ENCODE data around the gene SPINK9.
"Not testable (repeated sequence)": the region's sequence is repeated elsewhere in the genome, so short reads cannot be mapped to it uniquely, and the experiment has no call there.

SPINK9 gene, protein sequence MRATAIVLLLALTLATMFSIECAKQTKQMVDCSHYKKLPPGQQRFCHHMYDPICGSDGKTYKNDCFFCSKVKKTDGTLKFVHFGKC

DNA sequence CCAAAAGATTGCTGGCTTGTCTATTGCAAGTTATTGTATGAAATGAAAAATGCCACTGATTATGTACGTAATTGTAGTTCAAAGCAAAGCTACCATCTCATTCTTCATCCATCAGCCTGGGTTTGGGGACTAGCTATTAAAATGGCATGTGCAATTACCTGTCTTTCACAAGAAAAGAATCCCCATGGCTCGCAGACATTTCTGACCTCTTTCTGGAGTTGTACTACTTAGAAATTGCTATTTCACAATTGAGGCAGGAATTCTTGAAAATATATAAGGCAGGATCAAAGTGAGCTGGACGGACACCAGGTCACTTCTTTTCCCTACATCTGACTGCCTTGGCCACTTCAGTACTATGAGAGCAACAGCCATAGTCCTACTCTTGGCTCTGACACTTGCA, at the start of gene SPINK9:
SPINK9 (plus strand) TSS at position 301 of the 400 bp plus-strand sequence; CDS start at position 356, 55 bp downstream.
- DNase-seq (ENCODE audit: low read depth): no peak

DNA sequence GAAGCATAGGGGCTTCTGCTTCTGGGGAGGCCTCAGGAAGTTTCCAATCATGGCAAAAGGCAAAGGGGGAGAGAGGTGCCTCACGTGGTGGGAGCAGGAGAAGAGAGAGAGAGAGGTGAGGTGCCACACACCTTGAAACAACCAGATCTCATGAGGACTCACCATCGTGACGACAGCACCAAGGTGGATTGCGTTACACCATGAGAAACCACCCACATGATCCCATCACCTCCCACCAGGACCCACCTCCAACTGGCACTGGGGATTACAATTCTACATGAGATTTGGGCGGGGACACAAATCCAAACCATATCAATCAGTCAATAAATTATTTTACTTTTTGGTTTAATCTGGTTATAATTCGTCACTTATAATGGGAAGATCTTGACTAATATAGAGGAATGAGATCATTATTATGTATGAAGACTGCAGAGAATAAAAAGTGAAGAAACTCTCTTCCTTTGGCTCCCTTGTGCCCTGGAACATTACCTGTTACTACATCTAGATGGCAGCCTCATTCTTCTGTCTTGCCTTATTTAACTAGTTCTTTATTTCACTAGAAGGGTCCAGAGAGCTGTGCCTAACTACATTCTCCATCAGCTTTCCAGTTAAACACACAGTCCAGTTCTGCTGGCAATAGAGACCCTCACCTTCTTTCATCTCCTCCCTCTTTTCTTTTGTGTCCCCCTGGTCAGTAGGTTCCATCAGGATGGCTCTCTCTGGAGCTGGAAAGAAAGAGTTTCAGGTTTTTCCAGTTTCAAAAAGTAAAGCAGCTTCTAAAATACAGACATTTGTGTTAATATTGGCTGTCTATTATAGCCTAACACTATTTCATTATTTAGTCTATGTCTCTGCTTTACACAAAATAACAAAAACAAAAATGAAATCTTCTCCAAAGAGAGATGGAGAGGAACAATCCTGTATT, 44.8 kb upstream of the SPINK9 start:
- no peak for DNase-seq (ENCODE audit: low read depth)

DNA sequence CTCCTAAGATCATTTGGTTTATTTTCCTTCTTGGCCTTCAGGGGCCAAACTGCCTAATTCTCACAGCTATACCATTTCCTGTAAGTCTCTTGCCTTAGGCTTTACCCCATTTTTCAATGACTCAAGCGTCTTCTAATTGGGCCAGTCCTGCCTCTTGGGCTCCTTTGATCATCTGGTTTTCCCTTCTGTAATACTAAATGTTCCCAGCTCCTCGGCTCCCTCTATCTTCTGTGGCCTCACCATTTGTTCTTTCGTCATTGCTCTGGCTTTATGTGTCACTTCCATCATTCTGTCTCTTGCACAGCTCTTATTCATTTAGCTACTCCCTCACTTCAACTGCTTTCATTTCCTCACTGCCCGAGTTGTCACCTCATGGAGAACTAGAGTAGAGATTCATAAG, 37.6 kb upstream of the SPINK9 start:
- no peak for DNase-seq (ENCODE audit: low read depth)

DNA sequence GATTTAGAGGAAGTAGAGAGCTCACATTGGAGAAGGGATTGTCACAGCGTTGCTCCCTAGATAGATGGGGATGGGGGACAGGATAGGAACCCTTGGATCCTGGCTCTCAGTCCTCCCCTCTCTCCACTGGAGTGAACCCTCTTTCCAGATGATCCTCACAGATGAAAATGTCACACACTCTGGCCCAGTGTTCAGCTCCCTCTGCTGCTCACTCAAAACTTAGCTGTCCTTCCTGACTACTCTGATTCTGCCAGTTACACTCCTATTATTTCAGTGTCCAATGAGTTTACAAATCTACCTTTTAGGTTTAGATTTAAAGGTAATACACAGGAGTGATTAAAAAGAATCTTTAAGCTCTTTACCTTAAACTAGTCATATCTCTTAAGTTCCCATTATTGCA, 28.9 kb upstream of the SPINK9 start:
- DNase-seq (ENCODE audit: low read depth): no peak

DNA sequence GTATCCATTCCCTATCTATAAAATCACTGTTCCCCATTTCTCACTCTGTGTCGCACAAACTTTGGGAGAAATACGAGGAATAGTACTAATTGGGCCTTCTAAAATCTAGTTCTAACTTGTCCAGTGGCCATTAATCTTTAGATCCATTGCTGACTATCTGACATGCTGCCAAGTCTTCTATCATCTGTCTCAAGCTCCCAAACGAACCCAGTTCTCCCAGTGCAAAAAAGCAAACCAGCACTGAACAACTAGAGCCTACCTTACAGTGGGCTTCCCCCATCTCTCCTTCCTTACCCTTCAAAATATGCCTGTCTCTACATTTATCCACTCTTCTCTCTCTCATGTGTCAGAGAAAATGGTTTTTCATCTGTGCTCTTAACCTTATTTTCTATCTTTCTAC, 26.3 kb upstream of the SPINK9 start:
- no peak for DNase-seq (ENCODE audit: low read depth)

DNA sequence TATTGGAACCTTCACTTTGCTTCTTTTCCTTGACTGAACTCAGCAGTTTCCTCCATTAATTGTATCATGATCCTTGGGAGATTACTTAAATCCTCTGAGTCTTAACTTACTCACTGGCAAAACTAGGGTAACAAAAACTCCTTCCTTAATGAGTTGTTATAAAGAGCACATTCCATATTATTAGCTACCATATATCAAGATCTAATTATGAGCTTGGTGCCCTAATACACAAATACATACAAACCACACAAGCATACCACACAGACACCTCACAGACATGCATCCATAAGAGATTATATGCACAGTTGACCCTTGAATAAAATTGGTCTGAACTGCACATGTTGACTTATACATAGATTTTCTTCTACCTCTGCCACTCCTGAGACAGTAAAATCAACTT, 25.6 kb upstream of the SPINK9 start:
- DNase-seq (ENCODE audit: low read depth): no peak

DNA sequence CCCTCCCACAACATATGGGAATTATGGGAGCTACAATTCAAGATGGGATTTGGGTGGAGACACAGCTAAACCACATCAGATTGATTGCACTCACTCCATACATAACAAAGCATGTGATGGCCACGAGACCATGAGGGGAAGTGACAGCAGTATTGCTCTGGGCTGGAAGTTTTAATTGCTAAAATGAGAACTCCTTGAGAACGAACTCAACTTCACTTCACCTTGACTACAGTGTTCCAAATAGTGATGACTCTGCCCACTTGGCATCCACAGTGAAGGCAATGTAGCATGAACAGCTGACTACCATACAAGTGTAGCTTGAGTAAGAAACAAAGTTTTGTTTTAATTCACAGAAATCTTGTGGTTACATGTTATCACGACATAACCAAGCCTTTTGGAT, 23.9 kb upstream of the SPINK9 start:
- DNase-seq (ENCODE audit: low read depth): no peak

DNA sequence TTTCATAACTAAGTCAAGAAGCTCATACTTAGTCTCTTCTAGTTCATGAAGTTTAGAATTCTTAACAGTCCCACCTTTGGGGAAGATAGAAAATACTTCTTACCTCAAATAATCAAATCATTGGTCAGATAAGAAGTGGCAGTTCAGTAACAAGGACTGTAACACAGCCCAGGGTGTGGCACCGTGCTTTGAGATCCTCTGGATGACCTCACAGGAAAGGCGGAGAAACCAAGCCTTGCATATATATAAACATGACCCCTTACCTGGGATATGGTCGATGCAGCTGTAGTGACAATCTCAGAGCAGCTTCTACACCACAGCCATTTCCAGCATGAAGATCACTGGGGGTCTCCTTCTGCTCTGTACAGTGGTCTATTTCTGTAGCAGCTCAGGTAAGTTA, 23.2 kb upstream of the SPINK9 start, which contains the start of gene SPINK7:
SPINK7 (plus strand) TSS at position 271 of the 400 bp plus-strand sequence; CDS start at position 332, 61 bp downstream.
- no peak for DNase-seq (ENCODE audit: low read depth)

DNA sequence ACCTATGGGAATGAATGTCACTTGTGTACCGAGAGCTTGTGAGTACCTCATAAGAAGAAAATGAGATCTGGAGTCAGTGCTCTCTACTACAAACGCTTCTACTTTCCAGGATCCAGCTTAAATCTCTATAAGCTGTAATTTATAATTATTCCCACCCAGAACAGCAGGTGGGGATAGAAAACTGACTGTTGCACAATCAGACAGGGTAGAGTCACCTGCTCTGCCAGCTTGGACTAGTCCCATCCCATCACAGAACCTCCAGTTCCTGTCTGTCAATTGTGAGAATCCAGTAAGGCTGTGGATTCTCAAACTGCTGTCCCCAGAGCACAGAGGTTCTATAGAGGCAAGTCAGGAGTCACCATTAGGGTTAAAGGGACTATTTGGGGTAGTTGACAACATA, 21.2 kb upstream of the SPINK9 start:
- no peak for DNase-seq (ENCODE audit: low read depth)

DNA sequence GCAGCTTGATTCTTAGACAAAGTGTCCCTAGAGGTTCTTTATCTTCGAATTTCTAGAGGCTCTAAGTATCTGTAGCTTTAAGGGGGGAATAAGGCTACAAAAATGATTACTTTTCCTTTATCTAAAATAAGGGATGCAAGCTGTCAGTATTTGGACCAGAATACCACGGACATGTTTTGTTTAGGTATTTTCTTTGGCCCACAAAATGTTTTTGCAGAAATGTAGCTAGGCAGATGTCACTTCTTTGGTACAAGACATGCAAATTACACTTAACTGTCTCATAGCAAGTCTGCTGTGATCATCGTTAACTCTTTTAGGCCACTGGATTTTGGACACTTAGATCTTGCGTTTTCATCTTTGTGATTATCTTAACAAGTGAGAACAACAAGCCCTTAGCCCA, 20.6 kb upstream of the SPINK9 start:
- DNase-seq (ENCODE audit: low read depth): no peak

DNA sequence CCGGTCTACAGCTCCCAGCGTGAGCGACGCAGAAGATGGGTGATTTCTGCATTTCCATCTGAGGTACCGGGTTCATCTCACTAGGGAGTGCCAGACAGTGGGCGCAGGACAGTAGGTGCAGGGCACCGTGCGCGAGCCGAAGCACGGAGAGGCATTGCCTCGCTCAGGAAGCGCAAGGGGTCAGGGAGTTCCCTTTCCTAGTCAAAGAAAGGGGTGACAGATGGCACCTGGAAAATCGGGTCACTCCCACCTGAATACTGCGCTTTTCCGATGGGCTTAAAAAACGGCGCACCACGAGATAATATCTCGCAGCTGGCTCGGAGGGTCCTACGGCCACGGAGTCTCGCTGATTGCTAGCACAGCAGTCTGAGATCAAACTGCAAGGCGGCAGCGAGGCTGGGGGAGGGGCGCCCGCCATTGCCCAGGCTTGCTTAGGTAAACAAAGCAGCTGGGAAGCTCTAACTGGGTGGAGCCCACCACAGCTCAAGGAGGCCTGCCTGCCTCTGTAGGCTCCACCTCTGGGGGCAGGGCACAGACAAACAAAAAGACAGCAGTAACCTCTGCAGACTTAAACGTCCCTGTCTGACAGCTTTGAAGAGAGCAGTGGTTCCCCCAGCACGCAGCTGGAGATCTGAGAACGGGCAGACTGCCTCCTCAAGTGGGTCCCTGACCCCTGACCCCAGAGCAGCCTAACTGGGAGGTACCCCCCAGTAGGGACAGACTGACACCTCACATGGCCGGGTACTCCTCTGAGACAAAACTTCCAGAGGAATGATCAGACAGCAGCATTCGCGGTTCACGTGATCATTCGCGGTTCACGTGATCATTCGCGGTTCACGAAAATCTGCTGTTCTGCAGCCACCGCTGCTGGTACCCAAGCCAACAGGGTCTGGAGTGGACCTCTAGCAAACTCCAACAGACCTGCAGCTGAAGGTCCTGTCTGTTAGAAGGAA, 15.1 kb upstream of the SPINK9 start:
- DNase-seq (ENCODE audit: low read depth): not testable (repeated sequence)

DNA sequence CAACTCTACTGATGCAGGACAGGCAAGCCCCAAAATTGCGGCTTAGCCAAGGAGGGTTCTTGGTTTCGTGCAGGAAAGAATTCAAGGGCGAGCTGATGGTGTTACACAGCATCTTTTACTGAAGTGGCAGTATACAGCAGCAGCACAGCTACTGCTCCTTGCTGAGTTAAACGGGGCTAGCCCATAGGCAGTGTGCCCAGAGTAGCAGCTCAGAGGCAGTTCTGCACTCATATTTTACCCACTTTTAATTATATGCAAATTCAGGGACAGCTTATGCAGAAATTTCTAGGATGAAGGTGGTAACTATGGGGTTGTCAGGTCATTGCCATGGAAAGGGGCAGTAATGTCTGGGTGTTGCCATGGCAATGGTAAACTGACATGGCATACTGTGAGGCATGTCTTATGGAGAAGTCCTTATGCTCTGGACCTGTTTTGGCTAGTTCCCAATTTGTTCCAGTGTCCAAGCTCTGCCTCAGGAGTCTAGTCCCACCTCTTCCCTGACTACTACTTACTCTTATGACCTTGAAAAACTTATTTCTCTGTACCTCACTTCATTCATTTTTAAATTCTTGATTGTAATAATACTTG, 2.0 kb upstream of the SPINK9 start:
- no peak for DNase-seq (ENCODE audit: low read depth)

DNA sequence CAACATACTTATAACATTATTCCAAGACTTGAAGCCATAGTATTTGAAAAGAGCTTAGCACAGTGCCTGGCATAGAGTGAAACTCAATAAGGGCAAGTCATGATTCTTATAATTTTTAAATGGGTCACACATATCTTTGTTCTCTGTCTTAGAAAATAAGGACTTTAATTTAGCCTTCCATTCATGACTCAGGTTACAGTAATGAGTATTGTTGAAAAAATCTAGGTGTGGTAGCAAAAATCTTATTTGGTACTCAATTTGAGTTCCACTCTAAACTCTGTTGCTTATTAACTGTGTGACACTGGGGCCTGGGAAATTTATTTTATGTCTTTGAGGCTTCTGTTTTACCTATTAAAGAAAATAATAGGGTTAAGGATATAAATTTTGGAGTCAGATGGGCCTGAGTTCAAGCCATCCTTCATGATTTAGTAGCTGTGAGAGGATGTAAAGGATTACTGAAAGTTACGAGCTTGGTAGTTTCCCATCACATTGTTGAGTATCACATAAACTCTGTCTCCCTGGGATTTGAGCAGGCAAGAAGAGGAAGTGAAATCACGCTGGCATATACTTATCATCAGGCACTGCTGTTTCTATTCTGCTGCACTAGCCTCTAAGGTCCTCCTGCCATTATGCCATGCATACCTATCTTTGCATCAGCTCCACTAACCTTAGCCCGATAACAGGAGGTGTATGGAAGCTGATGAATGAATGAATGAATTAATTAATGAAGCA, 1.5 kb downstream of the SPINK9 start:
- DNase-seq (ENCODE audit: low read depth): no peak

DNA sequence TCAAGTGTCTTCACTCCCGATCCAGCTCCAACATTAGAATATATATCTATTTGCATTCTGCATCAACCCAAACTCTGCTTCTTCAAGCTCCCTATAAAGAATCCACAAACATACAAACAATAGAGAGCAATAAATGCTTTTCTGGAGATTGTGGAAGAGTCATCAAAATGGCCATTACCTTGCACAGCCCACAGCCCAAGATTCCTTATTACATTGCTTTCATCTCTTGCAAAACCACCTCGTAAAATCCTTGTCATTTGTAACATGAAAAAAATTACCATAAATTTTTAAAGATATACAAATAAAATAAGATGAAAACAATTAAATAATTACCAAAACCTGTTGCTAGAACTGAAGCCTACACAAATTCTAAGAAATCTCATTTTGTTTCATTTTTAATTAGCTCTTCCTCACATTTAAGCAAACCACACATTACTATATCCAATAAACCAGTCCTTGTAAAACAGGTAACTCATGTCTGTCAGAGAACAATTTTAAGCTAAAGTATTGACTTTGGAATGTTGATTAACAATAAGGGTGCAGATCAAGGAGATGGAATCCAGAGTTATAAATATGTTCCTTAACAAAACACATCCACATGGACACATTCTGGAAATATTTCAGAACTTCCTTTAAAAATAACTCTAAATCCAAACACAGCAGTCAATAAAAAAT, 7.1 kb downstream of the SPINK9 start:
- no peak for DNase-seq (ENCODE audit: low read depth)

DNA sequence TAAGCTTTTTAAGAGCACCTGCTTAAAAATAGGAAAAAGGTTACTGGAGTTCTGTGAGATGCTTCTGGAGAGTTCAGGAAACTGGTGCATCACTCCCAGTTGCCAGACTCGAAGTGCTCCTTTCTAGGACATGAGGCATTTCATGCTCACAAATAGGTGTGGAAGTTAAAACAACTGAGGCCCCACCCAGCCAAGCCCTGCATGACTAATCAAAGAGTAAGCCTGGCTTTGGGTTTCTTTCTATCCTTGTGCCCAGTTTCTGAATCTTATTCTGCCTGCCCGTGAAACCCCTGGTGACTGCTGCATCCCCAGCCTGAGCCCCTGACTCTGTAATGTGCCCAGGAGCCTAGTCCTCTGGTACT, 7.7 kb downstream of the SPINK9 start:
- DNase-seq (ENCODE audit: low read depth): no peak

DNA sequence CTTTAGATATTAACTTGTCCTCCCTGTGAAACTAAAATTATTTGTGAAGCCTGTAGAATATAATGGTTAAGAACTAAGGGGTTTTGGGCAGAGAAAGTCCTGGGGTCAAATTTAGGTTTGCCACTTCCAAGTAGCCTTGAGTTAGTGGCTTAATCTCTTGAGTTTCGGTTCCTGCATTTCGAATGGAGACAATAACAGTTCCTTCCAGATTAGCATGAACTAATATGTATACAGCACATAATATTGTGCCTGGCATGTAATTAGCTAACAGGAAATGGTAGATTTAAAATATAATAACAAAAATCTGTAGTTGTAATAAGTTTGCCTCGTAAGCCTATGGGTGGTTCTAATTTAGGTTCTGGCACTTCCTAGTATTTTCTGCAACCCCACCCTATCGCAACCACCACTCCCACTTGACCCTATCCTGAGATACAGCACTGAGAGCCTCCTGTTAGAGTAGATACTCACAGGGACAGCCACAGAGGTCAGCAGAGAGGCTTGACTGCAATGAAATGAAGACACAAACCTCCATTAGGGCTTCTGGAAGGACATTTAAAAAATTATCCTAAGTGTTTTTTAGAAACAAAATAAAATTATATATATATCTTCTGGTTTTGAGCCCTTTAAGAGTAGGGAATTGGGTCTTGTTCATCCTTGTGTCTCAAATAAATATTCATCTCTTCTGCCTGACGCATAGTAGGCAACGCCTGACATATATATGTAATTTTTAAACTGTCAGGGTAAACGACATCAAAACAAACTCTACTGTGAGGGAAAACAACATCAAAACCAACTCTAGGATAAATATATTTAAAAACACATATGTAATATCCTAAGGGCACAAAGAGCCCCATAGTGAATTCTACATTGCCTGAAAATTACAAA, 8.5 kb downstream of the SPINK9 start:
- DNase-seq (ENCODE audit: low read depth): no peak

DNA sequence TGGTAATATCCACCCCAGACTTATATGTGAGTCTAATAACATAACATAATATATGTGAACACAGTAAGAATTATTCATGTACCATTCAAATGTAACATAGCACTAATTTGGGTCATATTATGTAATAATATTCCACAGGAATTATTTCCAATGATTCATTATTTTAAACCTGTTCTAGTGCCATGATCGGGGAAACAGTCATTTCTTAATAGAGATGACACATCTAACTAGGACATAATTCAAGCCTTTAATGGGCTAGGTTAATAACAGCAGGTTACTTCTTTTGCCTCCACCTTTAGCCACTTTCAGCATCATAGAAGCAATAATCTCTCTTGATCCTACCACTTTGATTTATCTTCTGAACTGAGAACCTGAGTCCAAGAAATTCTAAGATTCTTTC, 12.3 kb downstream of the SPINK9 start:
- no peak for DNase-seq (ENCODE audit: low read depth)

DNA sequence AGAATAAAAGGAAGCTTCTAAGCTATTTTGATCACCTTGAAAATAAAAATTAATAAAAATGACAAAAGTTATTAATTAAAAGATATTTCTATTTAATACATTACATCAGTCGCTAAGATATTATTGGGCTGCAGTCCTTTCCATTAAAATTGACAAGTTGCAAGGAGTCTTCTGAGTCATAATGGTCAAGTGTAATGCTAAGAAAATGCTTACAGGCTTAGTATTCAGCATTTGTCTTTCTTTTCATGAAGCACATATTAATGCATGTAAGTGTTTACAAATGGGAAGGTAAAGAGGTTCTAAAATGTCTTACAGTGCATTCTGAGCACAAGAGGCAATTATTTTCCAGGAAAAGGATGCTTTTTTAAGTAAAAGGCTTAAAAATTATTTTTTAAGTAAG, 17.3 kb downstream of the SPINK9 start:
- no peak for DNase-seq (ENCODE audit: low read depth)

DNA sequence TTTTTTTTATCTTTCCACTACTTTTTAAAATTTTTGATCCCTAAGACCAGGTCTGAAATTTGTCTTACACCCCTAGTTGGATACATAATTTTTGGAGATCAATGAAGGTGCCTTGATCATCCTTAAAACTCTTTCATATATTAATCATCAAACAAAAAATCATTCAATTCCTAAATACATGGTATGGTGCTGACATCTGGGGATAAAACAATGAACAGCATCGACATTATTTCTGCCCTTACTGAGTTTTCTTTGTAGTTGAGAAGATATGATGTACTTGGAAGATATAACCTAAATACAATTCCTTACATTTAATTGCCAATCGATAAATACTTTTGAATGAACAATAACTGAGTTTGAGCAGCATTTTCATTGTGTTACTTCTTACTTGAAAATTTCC, 18.3 kb downstream of the SPINK9 start:
- no peak for DNase-seq (ENCODE audit: low read depth)

DNA sequence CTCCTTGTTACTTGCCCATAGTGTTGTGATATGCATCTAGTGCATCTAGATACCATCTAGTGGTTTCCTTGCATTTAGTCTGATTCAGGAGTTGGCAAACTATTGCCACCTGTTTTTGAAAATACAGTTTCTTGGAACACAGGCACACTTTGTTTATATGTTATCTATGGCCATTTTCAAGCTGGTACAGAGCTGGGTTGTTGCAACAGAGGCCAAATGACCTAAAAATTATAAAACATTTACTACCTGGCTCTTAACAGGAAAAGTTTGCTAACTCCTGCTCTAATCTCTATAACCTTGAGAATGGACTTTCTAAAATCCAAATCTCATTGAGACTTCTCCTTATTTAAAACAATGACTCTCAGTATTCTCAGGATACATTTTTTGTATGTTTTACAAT, 29.0 kb downstream of the SPINK9 start:
- no peak for DNase-seq (ENCODE audit: low read depth)
